Measurements from ENCODE around the gene EPHX1.

The EPHX1 gene

DNA sequence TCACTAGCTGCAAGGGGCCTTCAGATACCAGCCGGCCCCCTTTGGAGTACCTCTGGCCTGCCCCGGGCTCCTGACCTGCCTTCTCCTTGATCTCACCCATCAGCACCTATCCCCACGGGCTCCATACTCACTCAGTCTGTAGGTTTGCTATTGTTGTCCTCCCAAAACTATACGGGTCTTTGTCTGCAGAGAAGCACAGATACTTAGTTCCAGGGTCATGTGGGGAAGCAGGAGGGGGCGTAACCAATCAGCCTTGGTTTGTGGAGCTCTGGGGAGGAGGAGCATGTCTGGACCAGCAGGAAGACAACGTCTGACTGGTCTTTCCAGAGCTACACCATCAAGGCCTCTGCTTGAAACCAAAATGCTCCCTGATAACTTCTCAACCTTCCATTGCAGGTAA lies 57.1 kb downstream of the EPHX1 start:
- TF ChIP-seq, protein P1, sequence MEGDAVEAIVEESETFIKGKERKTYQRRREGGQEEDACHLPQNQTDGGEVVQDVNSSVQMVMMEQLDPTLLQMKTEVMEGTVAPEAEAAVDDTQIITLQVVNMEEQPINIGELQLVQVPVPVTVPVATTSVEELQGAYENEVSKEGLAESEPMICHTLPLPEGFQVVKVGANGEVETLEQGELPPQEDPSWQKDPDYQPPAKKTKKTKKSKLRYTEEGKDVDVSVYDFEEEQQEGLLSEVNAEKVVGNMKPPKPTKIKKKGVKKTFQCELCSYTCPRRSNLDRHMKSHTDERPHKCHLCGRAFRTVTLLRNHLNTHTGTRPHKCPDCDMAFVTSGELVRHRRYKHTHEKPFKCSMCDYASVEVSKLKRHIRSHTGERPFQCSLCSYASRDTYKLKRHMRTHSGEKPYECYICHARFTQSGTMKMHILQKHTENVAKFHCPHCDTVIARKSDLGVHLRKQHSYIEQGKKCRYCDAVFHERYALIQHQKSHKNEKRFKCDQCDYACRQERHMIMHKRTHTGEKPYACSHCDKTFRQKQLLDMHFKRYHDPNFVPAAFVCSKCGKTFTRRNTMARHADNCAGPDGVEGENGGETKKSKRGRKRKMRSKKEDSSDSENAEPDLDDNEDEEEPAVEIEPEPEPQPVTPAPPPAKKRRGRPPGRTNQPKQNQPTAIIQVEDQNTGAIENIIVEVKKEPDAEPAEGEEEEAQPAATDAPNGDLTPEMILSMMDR (conservative IDR thresholded peaks at IDR 0.05): no peak
- H3K27ac ChIP-seq: no peak overlapping the region

DNA sequence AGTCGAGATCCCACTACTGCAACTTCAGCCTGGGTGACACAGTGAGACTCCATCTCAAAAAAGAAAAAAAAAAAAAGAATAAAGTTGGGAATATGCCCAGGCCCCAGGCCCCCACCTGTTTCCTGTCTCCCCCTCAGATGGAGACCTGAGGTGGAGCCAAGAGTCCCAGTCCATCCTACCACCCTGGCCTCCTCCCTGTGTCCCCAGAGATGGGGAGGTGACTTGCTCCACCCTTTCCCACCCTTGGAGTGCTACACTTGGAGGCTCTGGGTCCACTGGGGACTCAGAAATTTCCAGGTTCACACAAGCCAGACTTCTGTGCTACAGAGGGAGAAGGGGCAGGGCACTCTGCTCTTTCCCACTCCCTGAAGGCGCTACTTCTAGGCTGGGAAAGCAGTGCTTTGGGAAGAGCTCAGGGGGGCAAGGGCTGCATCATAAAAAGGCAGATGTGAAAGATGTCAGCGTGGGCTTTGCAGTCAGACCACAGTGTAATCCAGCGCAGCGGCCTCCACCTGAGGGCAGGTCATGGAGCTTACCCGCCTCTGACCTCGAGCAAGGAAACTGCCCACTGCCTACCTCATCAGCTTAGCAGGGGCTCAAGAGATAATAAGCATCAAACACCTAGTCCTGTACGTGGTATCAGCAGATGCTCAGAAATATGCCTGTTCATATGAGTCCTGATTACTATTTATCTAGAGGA lies 58.9 kb downstream of the EPHX1 start:
- TF ChIP-seq, protein P1 (conservative IDR thresholded peaks at IDR 0.05): no peak
- no peak overlapping the region for H3K27ac ChIP-seq

DNA sequence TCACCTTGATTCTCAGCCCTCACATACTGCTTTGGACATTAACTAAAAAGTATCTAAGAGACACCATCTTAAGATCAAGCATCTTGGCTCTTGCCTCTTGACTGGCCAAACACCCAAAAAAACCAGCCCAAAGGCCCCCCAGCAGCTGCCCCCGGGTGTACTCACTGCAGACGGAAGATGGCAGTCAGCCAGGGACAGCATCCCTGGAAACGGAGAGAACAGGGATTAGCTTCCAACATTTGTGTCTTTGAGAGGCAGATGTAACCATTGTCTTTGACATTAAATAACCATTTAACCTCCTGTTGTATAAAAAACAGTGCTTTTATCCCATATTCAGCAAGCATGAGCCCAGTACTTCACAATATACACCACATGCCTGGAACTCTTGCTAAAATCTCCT lies 61.0 kb downstream of the EPHX1 start:
- H3K27ac ChIP-seq: no peak overlapping the region
- TF ChIP-seq, protein P1 (conservative IDR thresholded peaks at IDR 0.05): no peak

DNA sequence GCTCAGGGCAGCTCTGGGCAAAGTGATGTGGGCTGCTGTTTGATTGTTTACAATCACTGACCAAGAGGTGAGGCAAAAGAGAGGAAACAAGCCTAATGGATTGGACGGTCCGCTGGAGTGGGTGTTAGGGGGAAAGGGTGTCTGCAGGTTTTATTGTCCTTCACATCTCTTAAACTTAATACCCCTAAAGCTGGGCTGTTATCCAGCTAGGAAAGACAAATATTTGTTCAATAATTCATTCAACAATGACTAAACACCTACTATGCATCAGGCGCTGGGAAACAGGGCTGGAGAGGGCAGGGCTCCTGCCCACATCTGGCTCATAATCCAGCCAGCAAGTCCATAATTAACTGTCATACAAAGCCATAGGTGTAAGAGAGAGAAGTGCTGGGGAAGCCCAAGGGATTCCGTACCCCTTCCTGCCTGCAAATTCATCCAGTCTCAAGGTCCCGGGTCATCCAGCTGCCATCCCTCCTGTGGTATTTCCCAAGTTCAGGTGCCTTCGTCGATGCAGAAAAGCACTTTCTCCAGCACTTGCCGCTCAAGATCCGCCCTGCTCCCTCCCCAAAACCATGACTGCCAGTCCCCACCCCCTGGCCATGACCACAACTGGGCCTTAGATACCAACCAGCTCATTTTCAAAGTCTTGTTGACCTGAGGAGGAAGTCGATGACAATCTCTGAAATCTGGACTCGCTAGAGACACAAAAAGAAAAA lies 61.6 kb downstream of the EPHX1 start:
- TF ChIP-seq, protein P1 (conservative IDR thresholded peaks at IDR 0.05): no peak

DNA sequence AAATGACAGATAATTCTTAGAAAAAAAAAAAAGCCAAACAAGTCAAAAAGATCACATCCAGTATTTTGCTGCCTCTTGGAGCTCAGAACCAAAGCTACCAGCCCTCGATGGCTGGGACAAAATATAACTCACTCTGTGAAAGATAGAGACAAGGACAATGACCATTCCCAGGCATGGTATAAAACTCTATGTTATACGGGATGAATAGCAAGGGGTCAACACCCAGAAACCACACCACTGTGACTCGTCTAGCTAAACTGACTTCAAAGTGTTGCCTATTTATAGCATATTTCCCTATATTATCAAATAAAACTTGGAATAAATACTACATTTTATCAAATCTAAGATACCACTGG lies 62.1 kb downstream of the EPHX1 start:
- H3K27ac ChIP-seq: no peak overlapping the region
- TF ChIP-seq, protein P1 (conservative IDR thresholded peaks at IDR 0.05): no peak

More for the DNA sequence above, 61.6 kb downstream of the EPHX1 start:
- no peak overlapping the region for H3K27ac ChIP-seq

DNA sequence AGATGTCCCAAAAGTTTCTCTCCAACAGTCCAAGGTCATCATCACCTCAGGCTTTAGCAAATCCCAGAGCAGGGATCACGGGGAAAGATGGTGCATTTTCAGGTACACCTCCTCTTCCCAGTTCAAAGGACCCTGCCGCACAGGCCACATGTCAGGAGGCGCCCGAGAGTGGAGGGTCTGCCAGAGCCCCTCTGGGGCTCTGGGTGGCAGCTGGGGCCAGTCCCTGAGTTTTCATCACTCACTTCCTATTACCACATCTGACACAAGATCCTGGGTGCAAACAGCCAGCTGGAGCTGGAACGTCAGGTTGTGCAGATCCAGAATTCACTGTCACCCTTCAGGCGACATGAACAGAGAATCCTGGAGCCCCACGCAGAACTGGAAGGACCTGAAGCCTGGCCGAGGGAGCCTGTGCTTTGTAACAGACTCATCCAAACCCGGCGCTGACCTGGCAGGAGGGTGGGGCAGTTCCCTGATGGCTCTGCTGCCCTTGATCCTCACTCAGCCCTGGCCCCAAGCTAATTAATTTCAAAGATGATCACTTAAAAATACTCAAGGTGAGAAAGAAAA lies 63.4 kb downstream of the EPHX1 start:
- TF ChIP-seq, protein P1 (conservative IDR thresholded peaks at IDR 0.05): no peak

DNA sequence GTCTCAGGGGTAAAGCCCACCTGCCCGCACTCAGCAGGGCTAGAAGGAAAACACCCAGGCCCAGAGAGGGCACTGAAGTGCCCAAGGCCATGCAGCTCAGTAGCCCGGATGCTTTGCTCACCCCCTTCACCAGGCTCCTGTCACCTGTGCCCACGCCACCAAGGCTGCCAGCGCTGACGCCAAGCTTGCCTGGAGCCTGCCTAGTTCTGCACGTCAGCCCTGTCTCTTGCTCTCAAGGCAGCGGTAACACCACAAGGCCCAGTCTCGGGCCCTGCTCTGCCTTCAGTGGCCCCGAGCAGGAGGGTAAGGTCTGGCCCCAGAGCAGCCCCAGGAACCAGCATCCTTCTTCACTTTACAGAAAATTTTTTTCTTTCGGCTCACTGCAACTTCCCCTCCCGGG lies 64.5 kb downstream of the EPHX1 start:
- H3K27ac ChIP-seq: no peak overlapping the region

More for the DNA sequence above, 63.4 kb downstream of the EPHX1 start:
- H3K27ac ChIP-seq: no peak overlapping the region

More for the DNA sequence above, 64.5 kb downstream of the EPHX1 start:
- TF ChIP-seq, protein P1 (conservative IDR thresholded peaks at IDR 0.05): no peak

Data from VCaP (cell line).